Activated naive CD4-positive, alpha-beta T cell treated with anti-CD3 and anti-CD28 coated beads, Interleukin-2, amount 10 ng/mL, durations not matched to agents 7 days and 5 days (primary cell): ENCODE results near the gene MEAF6.
"Not testable (repeated sequence)": the region's sequence is repeated elsewhere in the genome, so short reads cannot be mapped to it uniquely, and the experiment has no call there.

Experiments
- CTCF ChIA-PET: fragments of 350-600 bp; sonication (Branson Sonifier 250); formaldehyde crosslinking; loops from one replicate; lab custom pipeline; 2021; ENCODE audit warnings: antibody characterized with exemption; lab: Charles Lee
- DNase-seq: peaks from one replicate; pipeline ENCODE4 v3.0.0-alpha.2; 2020
- H3K27ac Mint-ChIP-seq: one replicate; pipeline ENCODE4 v1.8.0; 2021; ENCODE audit warnings: mild to moderate bottlenecking, moderate library complexity, mixed read lengths
- H3K27me3 Mint-ChIP-seq: one replicate; pipeline ENCODE4 v1.8.0; 2021; ENCODE audit warnings: mild to moderate bottlenecking, mixed read lengths
- H3K36me3 Mint-ChIP-seq: one replicate; pipeline ENCODE4 v1.8.0; 2021; ENCODE audit warnings: mixed read lengths
- H3K4me1 Mint-ChIP-seq: one replicate; pipeline ENCODE4 v1.8.0; 2021; ENCODE audit warnings: mixed read lengths
- H3K4me3 Mint-ChIP-seq: one replicate; pipeline ENCODE4 v1.8.0; 2021; ENCODE audit warnings: mild to moderate bottlenecking, moderate library complexity, mixed read lengths
- H3K9me3 Mint-ChIP-seq: one replicate; pipeline ENCODE4 v1.8.0; 2021; ENCODE audit warnings: mixed read lengths

The MEAF6 gene

DNA sequence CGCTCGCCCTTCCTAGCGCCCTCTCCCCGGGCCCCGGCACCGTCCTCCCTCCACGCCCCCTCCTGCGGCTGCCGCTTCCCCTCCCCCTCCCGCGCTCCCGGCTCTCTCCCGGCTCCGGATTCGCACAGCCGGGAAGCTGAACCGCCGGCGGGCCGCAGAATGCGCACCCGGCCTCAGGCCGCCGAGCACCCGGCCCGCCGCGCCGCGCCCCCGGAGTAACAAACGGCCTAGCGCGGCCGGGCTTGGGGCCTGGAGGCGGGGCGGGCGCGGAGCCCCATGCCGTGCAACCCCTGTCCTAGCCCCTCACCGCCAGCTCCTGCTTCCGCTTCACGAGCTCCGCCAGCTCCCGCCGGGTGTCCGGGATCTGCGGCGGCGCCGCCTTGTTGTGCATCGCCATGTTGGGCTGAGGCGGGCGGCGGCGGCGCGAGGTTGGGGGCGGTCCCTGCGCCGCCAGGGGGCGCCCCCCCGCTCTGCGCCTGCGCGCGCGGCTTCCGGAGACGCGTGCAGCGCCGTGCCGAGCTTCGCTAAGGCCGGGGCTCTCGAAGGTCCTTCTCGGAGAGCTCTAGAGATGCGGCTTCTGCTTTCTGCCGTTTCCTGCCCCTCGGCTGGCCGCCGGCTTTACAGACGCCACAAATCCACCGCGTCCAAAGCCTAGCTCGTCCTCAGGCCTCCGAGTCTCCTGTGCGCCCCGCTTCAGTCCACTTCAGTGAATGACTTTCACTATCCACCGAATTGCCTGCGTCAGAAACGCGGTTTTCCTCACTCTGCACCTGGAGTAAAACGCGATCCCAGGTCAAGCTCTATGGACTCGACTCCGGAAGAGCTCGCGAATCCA, at the start of gene MEAF6:
Gene MEAF6 (minus strand): TSS at position 417 of the 835 bp plus-strand sequence. CDS start 20 bp downstream, at position 397.
- peak; percentile 87 for DNase-seq
- H3K36me3 Mint-ChIP-seq = peaks cover 17% of the 10 kb centered on the region
- peaks cover 40% of the 10 kb centered on the region for H3K4me1 Mint-ChIP-seq

DNA sequence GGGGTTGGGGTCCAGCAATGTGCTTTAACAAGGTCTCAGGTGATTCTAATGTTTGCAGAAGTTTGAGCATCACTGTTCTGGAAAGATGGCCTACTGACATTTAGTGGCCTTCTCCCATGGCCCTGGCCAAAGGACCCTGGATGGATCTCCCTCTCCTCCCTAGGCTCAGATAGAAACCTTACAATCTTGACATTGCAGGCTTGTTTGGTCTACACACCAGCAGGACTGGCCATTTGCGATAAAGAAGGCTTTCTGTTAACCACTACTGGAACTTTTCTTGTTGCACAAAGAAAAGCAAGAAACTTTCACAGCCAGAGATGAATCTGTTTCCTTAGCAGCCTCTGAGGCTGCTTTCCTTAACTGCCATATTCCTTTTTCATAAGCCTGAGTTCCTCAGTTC, 48.4 kb upstream of the MEAF6 start:
- Mint-ChIP-seq H3K9me3 (no peaks in the 10 kb centered on the region), H3K27me3 (peaks cover 4% of the 10 kb centered on the region), H3K36me3 (peaks cover 34% of the 10 kb centered on the region)

More for the DNA sequence above, at the start of gene MEAF6:
- Mint-ChIP-seq H3K9me3 (no peaks in the 10 kb centered on the region), H3K27ac (peak within 1 kb of the TSS; percentile 96), H3K4me3 (peak within 1 kb of the TSS; percentile 88), H3K27me3 (peaks cover 4% of the 10 kb centered on the region)
- CTCF ChIA-PET = interaction anchor here (0.7 to 2.4 kb wide), 12 partner anchors 9 to 64 kb away, joined by 3 to 17 read pairs (median 4); no protein-coding TSS in a partner anchor

DNA sequence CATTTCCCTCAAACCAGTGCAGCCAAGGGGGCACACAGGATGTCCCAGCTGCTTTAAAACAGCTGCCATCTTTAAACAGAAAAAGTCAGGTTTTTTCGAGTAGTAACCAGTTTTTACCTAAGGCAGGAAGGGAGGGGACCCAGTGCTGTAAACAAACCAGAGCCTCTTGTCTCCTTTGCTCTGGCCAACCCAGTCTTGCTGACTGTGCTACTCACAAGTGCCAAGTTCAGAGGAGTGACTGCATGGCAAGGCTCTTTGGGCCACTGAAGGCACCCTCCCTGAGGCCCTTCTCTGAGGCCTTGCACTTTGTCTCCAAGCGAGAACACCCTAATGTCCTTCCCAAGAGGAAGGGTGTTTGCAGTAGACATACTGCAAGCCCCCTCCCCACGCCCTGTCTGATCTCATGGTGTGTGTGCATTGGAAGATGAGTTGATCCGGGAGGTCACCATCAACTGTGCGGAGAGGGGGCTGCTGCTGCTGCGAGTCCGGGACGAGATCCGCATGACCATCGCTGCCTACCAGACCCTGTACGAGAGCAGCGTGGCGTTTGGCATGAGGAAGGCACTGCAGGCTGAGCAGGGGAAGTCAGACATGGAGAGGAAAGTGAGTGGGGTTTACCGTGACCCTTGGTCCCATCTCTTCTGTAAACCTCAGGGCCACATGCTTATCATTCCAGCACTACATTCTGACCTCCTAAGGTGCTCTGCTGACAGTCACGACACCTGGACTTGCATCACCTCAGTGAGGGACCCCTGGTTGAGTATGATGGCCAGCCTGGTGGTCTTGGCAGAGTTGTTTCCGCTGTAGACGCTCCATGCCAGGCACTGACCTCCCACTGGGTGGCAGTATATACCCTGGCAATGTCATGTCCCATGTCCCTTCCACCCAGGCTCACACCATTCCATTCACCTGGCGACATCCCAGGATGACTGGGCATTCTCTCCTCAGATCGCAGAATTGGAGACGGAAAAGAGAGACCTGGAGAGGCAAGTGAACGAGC, 46.9 kb upstream of the MEAF6 start:
- H3K27ac Mint-ChIP-seq = peak overlapping the region; percentile 67
- peaks cover 9% of the 10 kb centered on the region for H3K27me3 Mint-ChIP-seq
- H3K4me3 Mint-ChIP-seq = no peak overlapping the region
- H3K4me1 Mint-ChIP-seq = peaks cover 21% of the 10 kb centered on the region
- peak; percentile 62 for DNase-seq
- H3K36me3 Mint-ChIP-seq = peaks cover 19% of the 10 kb centered on the region
- no peaks in the 10 kb centered on the region for H3K9me3 Mint-ChIP-seq
- CTCF ChIA-PET = interaction anchor here (0.7 to 4.7 kb wide), 5 partner anchors 12 to 129 kb away, joined by 3 to 27 read pairs (median 3); a partner anchor contains a TSS

More for the DNA sequence above, 48.4 kb upstream of the MEAF6 start:
- H3K27ac Mint-ChIP-seq = no peak overlapping the region
- DNase-seq = no peak
- peaks cover 15% of the 10 kb centered on the region for H3K4me1 Mint-ChIP-seq
- CTCF ChIA-PET = interaction anchor here (0.9 to 4.7 kb wide), 4 partner anchors 10 to 126 kb away, joined by 3 to 27 read pairs (median 8); no protein-coding TSS in a partner anchor
- no peak overlapping the region for H3K4me3 Mint-ChIP-seq

DNA sequence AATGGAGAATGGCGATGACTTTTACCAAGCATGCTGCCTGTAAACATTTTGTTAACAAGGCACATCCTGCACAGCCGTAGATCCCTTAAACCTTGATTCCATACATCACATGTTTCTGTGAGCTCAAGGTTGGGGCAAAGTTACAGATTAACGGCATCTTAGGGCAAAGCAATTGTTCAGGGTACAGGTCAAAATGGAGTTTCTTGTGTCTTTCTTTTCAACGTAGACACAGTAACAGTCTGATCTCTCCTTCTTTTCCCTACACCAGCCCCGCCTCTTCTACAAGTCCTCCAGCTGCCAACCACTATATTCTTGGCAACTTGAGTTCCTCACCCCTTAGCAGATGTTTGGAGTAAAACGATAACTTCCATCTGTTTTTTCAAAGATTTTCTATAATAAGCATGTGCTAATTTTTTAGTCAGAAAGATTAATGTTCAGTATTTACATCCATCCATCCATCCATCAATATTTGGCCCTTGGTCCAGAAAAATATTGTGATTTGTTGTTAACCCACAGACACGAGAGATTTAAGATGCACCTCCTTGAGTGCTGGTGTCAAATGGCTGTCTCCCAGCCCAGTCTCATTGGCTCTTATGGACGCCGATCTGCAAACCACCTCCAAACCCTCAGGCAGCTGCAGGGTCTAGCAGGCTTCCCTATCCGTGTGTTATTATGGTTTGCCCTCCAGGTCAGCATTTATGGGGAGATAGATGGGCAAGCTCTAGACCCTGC, 46.0 kb upstream of the MEAF6 start:
- CTCF ChIA-PET = interaction anchor here (0.8 to 0.9 kb wide), 2 partner anchors 119 to 130 kb away, joined by 3 read pairs; a partner anchor contains a TSS
- H3K4me1 Mint-ChIP-seq = peaks cover 24% of the 10 kb centered on the region

DNA sequence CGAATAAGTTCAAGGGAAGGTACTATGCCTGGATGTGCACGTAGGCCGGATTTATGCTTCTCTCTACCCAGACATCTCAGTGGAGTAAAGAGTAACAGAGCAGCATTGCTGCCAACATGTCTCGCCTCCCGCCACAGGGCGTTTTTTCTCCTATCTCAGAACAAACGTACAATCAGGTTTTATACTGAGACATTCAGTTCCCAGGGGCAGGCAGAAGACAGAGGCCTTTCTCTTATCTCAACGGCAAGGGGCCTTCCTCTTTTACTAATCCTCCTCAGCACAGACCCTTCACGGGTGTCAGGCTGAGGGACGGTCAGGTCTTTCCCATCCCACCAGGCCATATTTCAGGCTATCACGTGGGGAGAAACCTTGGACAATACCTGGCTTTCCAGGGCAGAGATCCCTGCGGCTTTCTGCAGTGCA, 45.4 kb upstream of the MEAF6 start:
- Mint-ChIP-seq H3K27me3 (peaks cover 14% of the 10 kb centered on the region), H3K36me3 (peaks cover 13% of the 10 kb centered on the region), H3K4me1 (peaks cover 26% of the 10 kb centered on the region)
- CTCF ChIA-PET, DNase-seq, H3K4me3 Mint-ChIP-seq, H3K9me3 Mint-ChIP-seq, H3K27ac Mint-ChIP-seq: not testable (repeated sequence)

More for the DNA sequence above, 46.0 kb upstream of the MEAF6 start:
- Mint-ChIP-seq H3K27me3 (peaks cover 14% of the 10 kb centered on the region), H3K4me3 (no peak overlapping the region), H3K27ac (no peak overlapping the region), H3K36me3 (peaks cover 15% of the 10 kb centered on the region), H3K9me3 (no peaks in the 10 kb centered on the region)
- no peak for DNase-seq

DNA sequence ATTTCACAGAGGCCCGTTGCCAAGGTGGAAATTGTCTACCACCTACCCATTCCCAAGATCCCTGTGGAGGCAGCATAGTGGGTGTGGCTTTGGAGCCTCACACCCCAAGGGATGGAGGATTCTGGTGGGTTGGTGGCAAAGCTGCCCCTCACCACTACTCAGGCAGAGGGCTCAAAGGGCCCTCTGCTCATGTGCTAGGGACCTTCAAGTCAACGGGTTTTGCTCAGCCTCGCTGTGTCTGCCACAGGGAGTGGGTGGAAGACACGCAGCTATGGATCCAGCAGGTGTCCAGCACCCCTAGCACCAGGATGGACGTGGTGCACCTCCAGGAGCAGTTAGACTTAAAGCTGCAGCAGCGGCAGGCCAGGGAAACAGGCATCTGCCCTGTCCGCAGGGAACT, 44.5 kb upstream of the MEAF6 start:
- Mint-ChIP-seq H3K4me1 (peaks cover 32% of the 10 kb centered on the region), H3K27me3 (peaks cover 14% of the 10 kb centered on the region), H3K27ac (no peak overlapping the region), H3K4me3 (no peak overlapping the region), H3K36me3 (peaks cover 13% of the 10 kb centered on the region), H3K9me3 (peaks cover 4% of the 10 kb centered on the region)
- no peak for DNase-seq
- CTCF ChIA-PET = interaction anchor here (1.6 kb wide), 1 partner anchor 123 kb away, joined by 5 read pairs; no protein-coding TSS in a partner anchor

DNA sequence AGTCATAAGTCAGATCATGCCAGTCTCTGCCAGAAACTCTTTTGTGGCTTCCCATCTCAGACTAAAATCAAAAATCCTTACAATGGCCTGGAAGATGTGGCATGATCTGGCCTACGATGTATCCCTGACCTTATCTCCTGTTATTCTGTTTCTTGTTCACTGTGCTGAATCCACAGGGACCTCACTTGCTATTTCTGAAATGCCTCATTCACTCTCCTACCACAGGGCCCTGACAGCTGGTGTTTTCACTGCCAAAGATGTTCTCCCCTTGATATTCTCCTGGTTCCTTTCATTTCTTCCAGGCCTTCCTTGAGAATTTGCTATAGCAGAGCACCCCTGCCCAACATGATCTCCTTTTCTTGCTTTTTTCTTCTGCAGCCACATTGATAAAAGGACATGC, 43.8 kb upstream of the MEAF6 start:
- CTCF ChIA-PET = interaction anchor here (1.6 kb wide), 1 partner anchor 124 kb away, joined by 5 read pairs; no protein-coding TSS in a partner anchor

DNA sequence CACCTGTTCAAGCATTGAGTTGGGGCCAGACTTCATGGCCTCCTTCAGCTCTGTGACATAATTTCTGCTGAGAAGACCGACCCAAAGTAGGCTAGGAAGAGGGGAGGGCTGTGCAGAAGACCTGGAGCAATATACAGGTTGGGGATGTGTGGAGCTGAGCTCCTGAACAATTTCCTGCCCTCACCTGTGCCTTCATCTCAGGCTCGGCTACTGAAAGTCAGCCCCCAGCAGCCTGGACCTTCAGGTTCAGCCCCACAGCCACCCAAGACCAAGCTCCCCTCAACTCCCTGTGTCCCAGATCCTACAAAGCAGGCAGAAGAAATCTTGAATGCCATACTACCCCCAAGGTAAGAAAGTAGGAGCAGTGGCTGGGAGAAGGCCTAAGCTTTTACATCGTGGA, 42.8 kb upstream of the MEAF6 start:
- Mint-ChIP-seq H3K4me1 (peaks cover 45% of the 10 kb centered on the region), H3K4me3 (no peak overlapping the region), H3K36me3 (peaks cover 21% of the 10 kb centered on the region), H3K9me3 (peaks cover 4% of the 10 kb centered on the region), H3K27ac (no peak overlapping the region), H3K27me3 (peaks cover 14% of the 10 kb centered on the region)
- CTCF ChIA-PET = interaction anchor here (1.1 kb wide), 1 partner anchor 70 kb away, joined by 3 read pairs; no protein-coding TSS in a partner anchor
- DNase-seq = no peak

More for the DNA sequence above, 43.8 kb upstream of the MEAF6 start:
- peaks cover 14% of the 10 kb centered on the region for H3K27me3 Mint-ChIP-seq
- peaks cover 14% of the 10 kb centered on the region for H3K36me3 Mint-ChIP-seq
- no peak overlapping the region for H3K27ac Mint-ChIP-seq
- DNase-seq = no peak
- no peak overlapping the region for H3K4me3 Mint-ChIP-seq
- H3K9me3 Mint-ChIP-seq = peaks cover 4% of the 10 kb centered on the region
- H3K4me1 Mint-ChIP-seq = peaks cover 35% of the 10 kb centered on the region

DNA sequence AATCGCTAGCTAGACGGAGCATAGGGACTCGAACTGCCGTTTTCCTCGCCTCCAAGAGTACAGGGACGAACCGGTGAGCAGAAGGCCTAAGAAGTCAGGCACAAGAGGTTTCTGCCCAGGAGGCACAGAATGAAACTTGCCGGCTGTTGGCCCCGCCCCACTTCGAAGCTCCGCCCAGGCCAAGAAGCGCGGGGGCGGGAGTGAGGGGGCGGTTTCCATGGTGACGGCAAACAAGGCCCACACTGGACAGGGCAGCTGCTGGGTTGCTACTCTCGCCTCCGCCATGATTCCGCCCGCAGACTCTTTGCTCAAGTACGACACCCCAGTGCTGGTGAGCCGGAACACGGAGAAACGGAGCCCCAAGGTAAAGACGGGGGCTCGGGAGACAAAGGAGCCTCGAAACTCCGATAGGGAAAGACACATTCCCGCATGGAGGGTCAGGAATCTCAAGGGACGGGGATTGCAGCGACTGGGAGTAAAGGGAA, 42.2 kb upstream of the MEAF6 start, which contains the start of gene DNALI1:
Gene DNALI1 (plus strand): TSS at position 229 of the 485 bp plus-strand sequence. CDS start 55 bp downstream, at position 284.
- DNase-seq = peak; percentile 55
- peaks cover 14% of the 10 kb centered on the region for H3K27me3 Mint-ChIP-seq
- H3K27ac Mint-ChIP-seq = no peak within 1 kb of the TSS
- peaks cover 24% of the 10 kb centered on the region for H3K36me3 Mint-ChIP-seq
- peaks cover 4% of the 10 kb centered on the region for H3K9me3 Mint-ChIP-seq
- H3K4me1 Mint-ChIP-seq = peaks cover 50% of the 10 kb centered on the region
- no peak within 1 kb of the TSS for H3K4me3 Mint-ChIP-seq
- CTCF ChIA-PET = interaction anchor here (1.1 kb wide), 1 partner anchor 70 kb away, joined by 3 read pairs; no protein-coding TSS in a partner anchor

DNA sequence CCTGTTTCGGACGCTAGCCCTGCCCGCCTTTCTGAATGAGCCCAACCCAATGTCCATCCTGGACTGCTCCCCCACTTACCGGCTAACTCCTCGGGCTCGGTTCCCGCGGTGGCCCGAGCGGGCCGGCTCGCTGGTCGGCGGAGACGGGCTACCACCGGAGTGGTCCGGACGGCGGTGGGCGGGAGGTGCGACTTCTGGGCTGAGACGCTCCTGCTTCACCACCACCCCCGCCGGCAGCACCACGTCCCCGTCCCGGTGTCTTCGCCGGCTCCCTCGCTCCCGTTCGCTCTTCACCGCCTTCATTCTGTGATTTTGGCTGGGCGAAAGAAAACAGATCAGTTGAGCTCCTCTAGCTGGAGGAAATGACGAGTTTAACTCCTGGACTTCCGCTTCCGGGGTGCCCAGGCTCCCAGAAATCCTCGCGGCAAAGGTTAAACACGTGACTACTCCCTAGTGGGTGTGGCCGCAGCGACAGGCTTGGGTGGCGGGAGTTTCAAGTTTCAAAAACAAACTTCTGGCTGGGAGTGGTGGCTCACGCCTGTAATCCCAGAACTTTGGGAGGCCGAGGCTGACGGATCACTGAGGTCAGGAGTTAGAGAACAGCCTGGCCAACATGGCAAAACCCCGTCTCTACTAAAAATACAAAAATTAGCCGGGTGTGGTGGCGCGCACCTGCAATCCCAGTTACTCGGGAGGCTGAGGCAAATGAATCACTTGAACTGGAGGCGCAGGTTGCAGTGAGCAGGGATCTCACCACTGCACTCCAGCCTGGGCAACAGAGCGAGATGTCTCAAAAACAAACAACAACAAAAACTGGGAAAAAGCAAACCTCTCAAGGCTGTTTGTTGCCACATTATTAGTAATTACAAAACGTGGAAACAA, 39.6 kb upstream of the MEAF6 start, which contains the start of gene SNIP1:
Gene SNIP1 (minus strand): TSS at position 367 of the 882 bp plus-strand sequence. CDS start 64 bp downstream, at position 303.
- H3K27me3 Mint-ChIP-seq = peaks cover 10% of the 10 kb centered on the region
- H3K9me3 Mint-ChIP-seq = peaks cover 4% of the 10 kb centered on the region
- CTCF ChIA-PET = no interaction called here
- peak; percentile 95 for DNase-seq
- peaks cover 39% of the 10 kb centered on the region for H3K36me3 Mint-ChIP-seq
- H3K4me1 Mint-ChIP-seq = peaks cover 57% of the 10 kb centered on the region
- peak within 1 kb of the TSS; percentile 98 for H3K27ac Mint-ChIP-seq
- peak within 1 kb of the TSS; percentile 100 for H3K4me3 Mint-ChIP-seq

DNA sequence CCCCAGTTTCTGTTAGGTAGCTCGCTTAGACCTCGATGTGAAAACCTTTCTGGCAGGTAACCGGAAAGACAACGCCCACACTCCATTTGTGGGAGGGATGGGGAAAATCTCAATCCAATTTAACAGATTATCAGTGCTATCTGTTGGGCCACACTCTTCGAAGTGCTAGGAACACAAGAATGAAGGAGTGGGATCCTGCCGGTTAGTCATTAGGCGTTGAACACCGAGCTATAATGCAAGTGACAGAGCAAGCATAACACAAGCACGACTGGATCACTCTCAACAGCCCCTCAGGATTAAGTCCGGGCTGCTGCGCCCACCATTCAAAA, 39.0 kb upstream of the MEAF6 start:
- H3K27me3 Mint-ChIP-seq = peaks cover 10% of the 10 kb centered on the region
- CTCF ChIA-PET = no interaction called here
- H3K27ac Mint-ChIP-seq = peak overlapping the region; percentile 98
- H3K4me1 Mint-ChIP-seq = peaks cover 58% of the 10 kb centered on the region
- H3K9me3 Mint-ChIP-seq = peaks cover 4% of the 10 kb centered on the region
- peak overlapping the region; percentile 100 for H3K4me3 Mint-ChIP-seq
- DNase-seq = no peak
- H3K36me3 Mint-ChIP-seq = peaks cover 44% of the 10 kb centered on the region

DNA sequence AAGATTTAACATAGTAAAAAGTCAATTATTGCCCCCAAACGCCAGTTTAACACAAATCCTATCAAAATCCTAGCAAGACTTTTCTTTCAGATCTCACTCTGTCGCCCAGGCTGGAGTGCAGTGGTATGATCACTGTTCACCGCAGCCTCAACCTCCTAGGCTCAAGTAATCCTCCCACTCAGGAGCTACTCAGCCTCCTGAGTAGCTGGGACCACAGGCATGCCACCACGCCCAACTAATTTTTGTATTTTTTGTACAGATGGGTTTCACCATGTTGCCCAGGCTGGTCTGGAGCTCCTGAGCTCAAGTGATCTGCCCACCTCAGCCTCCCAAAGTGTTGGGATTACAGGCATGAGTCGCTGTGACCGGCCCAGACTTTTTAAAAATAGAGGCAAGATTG, 34.8 kb upstream of the MEAF6 start:
- no peak for DNase-seq
- peaks cover 57% of the 10 kb centered on the region for H3K36me3 Mint-ChIP-seq

More for the DNA sequence above, 34.8 kb upstream of the MEAF6 start:
- H3K27ac Mint-ChIP-seq = no peak overlapping the region
- H3K27me3 Mint-ChIP-seq = no peaks in the 10 kb centered on the region
- H3K4me3 Mint-ChIP-seq = no peak overlapping the region
- peaks cover 2% of the 10 kb centered on the region for H3K9me3 Mint-ChIP-seq
- peaks cover 44% of the 10 kb centered on the region for H3K4me1 Mint-ChIP-seq
- CTCF ChIA-PET = no interaction called here
